ENCODE measurements around the gene SMOC2. TPM values are rescaled to one million over a fixed set of nuclear protein-coding genes. Genes with fewer than 3 reads are reported as not detected.

SMOC2 gene
- total RNA-seq, 1 donor, result 0.36 TPM

GRCh38 chr6:168532070-168532469 is 91.1 kb downstream of the SMOC2 start:
- Histone ChIP-seq H3K27me3 (ENCODE audit: insufficient read depth, low read length) (peaks cover 21% of the 10 kb centered on the region), H3K4me2 (ENCODE audit: insufficient read depth, low read length) (no peak overlapping the region), H3K36me3 (ENCODE audit: insufficient read depth, low read length) (no peaks in the 10 kb centered on the region), H4K20me1 (ENCODE audit: insufficient read depth, low read length) (peaks cover 4% of the 10 kb centered on the region), H3K4me1 (ENCODE audit: insufficient read depth, low read length) (peaks cover 13% of the 10 kb centered on the region), H3K9me3 (ENCODE audit: low read depth, low read length) (no peaks in the 10 kb centered on the region), H3K79me2 (ENCODE audit: insufficient read depth, low read length) (no peaks in the 10 kb centered on the region), H2AFZ (ENCODE audit: low read length) (no peak overlapping the region), H3K4me3 (ENCODE audit: insufficient read depth, low read length) (no peak overlapping the region), H3K27ac (ENCODE audit: low read depth, low read length) (no peak overlapping the region)
- no peak for DNase-seq (ENCODE audit: insufficient read length, low spot score, missing footprints)
- no peak for TF ChIP-seq CTCF (IDR thresholded peaks at IDR 0.05; ENCODE audit: extremely low read depth, low read depth, low read length)

- H2AFZ ChIP-seq (ENCODE audit: low read length), result no peak overlapping the region
- peaks cover 21% of the 10 kb centered on the region for H3K27me3 ChIP-seq (ENCODE audit: insufficient read depth, low read length)
- H3K4me1 ChIP-seq (ENCODE audit: insufficient read depth, low read length), result peaks cover 4% of the 10 kb centered on the region
- H3K79me2 ChIP-seq (ENCODE audit: insufficient read depth, low read length), result no peaks in the 10 kb centered on the region
- H4K20me1 ChIP-seq (ENCODE audit: insufficient read depth, low read length), result no peaks in the 10 kb centered on the region
- no peaks in the 10 kb centered on the region for H3K36me3 ChIP-seq (ENCODE audit: insufficient read depth, low read length)
- TF ChIP-seq CTCF (IDR thresholded peaks at IDR 0.05; ENCODE audit: extremely low read depth, low read depth, low read length), result no peak
- no peak for DNase-seq (ENCODE audit: insufficient read length, low spot score, missing footprints)
- no peaks in the 10 kb centered on the region for H3K9me3 ChIP-seq (ENCODE audit: low read depth, low read length)
- H3K4me3 ChIP-seq (ENCODE audit: insufficient read depth, low read length), result no peak overlapping the region
- no peak overlapping the region for H3K4me2 ChIP-seq (ENCODE audit: insufficient read depth, low read length)
- H3K27ac ChIP-seq (ENCODE audit: low read depth, low read length), result no peak overlapping the region
Observed at GRCh38 chr6:168533414-168533813, 92.4 kb downstream of the SMOC2 start.

- Histone ChIP-seq H3K9me3 (ENCODE audit: low read depth, low read length) (no peaks in the 10 kb centered on the region), H3K79me2 (ENCODE audit: insufficient read depth, low read length) (no peaks in the 10 kb centered on the region), H2AFZ (ENCODE audit: low read length) (no peak overlapping the region), H3K4me2 (ENCODE audit: insufficient read depth, low read length) (no peak overlapping the region), H4K20me1 (ENCODE audit: insufficient read depth, low read length) (no peaks in the 10 kb centered on the region), H3K27me3 (ENCODE audit: insufficient read depth, low read length) (peaks cover 21% of the 10 kb centered on the region), H3K4me3 (ENCODE audit: insufficient read depth, low read length) (no peak overlapping the region), H3K27ac (ENCODE audit: low read depth, low read length) (no peak overlapping the region), H3K36me3 (ENCODE audit: insufficient read depth, low read length) (no peaks in the 10 kb centered on the region), H3K4me1 (ENCODE audit: insufficient read depth, low read length) (no peaks in the 10 kb centered on the region)
- TF ChIP-seq CTCF (IDR thresholded peaks at IDR 0.05; ENCODE audit: extremely low read depth, low read depth, low read length), result no peak
- no peak for DNase-seq (ENCODE audit: insufficient read length, low spot score, missing footprints)
Observed at GRCh38 chr6:168534265-168534664, 93.3 kb downstream of the SMOC2 start.

- no peaks in the 10 kb centered on the region for H3K79me2 ChIP-seq (ENCODE audit: insufficient read depth, low read length)
- H3K36me3 ChIP-seq (ENCODE audit: insufficient read depth, low read length), result no peaks in the 10 kb centered on the region
- H3K4me3 ChIP-seq (ENCODE audit: insufficient read depth, low read length), result no peak overlapping the region
- DNase-seq (ENCODE audit: insufficient read length, low spot score, missing footprints), result no peak
- no peaks in the 10 kb centered on the region for H3K4me1 ChIP-seq (ENCODE audit: insufficient read depth, low read length)
- H3K27ac ChIP-seq (ENCODE audit: low read depth, low read length), result no peak overlapping the region
- H4K20me1 ChIP-seq (ENCODE audit: insufficient read depth, low read length), result no peaks in the 10 kb centered on the region
- no peaks in the 10 kb centered on the region for H3K9me3 ChIP-seq (ENCODE audit: low read depth, low read length)
- H3K27me3 ChIP-seq (ENCODE audit: insufficient read depth, low read length), result peaks cover 11% of the 10 kb centered on the region
- H3K4me2 ChIP-seq (ENCODE audit: insufficient read depth, low read length), result no peak overlapping the region
- no peak for TF ChIP-seq CTCF (IDR thresholded peaks at IDR 0.05; ENCODE audit: extremely low read depth, low read depth, low read length)
- H2AFZ ChIP-seq (ENCODE audit: low read length), result no peak overlapping the region
Observed at GRCh38 chr6:168535711-168536110, 94.7 kb downstream of the SMOC2 start.
